HG03175 (cell line): ENCODE data around the gene SH3BGRL3.
"Not testable (repeated sequence)": the region's sequence is repeated elsewhere in the genome, so short reads cannot be mapped to it uniquely, and the experiment has no call there.

Source experiments
- ATAC-seq: cut with Tn5 transposase; IDR thresholded peaks from one replicate; pipeline ENCODE4 v1.9.1; 2021; ENCODE audit warnings: mild to moderate bottlenecking, moderate library complexity; ENCODE audit not compliant: unreplicated experiment

The SH3BGRL3 gene

GRCh38 chr1:26279456-26280332, at the start of gene SH3BGRL3:
Gene SH3BGRL3 (plus strand): TSS chr1:26280086. CDS start chr1:26280156, 70 bp downstream.
- peak; percentile 55 for ATAC-seq

GRCh38 chr1:26230682-26231081, 49.2 kb upstream of the SH3BGRL3 start:
- not testable (repeated sequence) for ATAC-seq

- peak; percentile 93 for ATAC-seq
Measured at GRCh38 chr1:26233903-26234643, 45.8 kb upstream of the SH3BGRL3 start, which contains the start of gene CEP85. Gene CEP85 (plus strand): TSS chr1:26234200. CDS start chr1:26239784, 5,584 bp downstream.

GRCh38 chr1:26234644-26235370, 45.1 kb upstream of the SH3BGRL3 start:
- no peak for ATAC-seq

- ATAC-seq: no peak
Measured at GRCh38 chr1:26237230-26237966, 42.5 kb upstream of the SH3BGRL3 start.

- no peak for ATAC-seq
Measured at GRCh38 chr1:26239936-26240335, 40.0 kb upstream of the SH3BGRL3 start.

- no peak for ATAC-seq
Measured at GRCh38 chr1:26252718-26253117, 27.2 kb upstream of the SH3BGRL3 start.

GRCh38 chr1:26254404-26254803, 25.5 kb upstream of the SH3BGRL3 start:
- ATAC-seq: no peak

GRCh38 chr1:26257222-26257621, 22.7 kb upstream of the SH3BGRL3 start:
- ATAC-seq: no peak

GRCh38 chr1:26259005-26259404, 20.9 kb upstream of the SH3BGRL3 start:
- no peak for ATAC-seq

GRCh38 chr1:26259578-26259977, 20.3 kb upstream of the SH3BGRL3 start:
- no peak for ATAC-seq

- ATAC-seq: no peak
Measured at GRCh38 chr1:26263212-26263611, 16.7 kb upstream of the SH3BGRL3 start.

GRCh38 chr1:26265405-26265804, 14.5 kb upstream of the SH3BGRL3 start:
- ATAC-seq: no peak

GRCh38 chr1:26268290-26269197, 11.3 kb upstream of the SH3BGRL3 start:
- ATAC-seq: no peak

GRCh38 chr1:26269198-26269550, 10.7 kb upstream of the SH3BGRL3 start:
- no peak for ATAC-seq

GRCh38 chr1:26274801-26275425, 5.0 kb upstream of the SH3BGRL3 start:
- ATAC-seq: no peak

- peak; percentile 36 for ATAC-seq
Measured at GRCh38 chr1:26275580-26276431, 4.1 kb upstream of the SH3BGRL3 start.

- ATAC-seq: no peak
Measured at GRCh38 chr1:26276432-26276838, 3.5 kb upstream of the SH3BGRL3 start.
